Heart left ventricle (tissue), 16 donors: ENCODE data around the gene KIF4B. TPM values are rescaled to one million over a fixed set of nuclear protein-coding genes. Genes with fewer than 3 reads are reported as not detected.

ENCODE experiments used
- ATAC-seq, 4 donors: fragments of 200-7000 bp; cut with Tn5 transposase; one replicate each; pipeline ENCODE4 v1.9.1; 2020 to 2022; ENCODE audit warnings: moderate library complexity in 4 of 4, mild to moderate bottlenecking in 3 of 4, moderate number of reproducible peaks in 1 of 4
- DNase-seq, 5 donors: peaks; one replicate each; pipeline ENCODE4 v3.0.0-alpha.2; 2020
- H3K27ac ChIP-seq, 12 donors: fragments of 200-600 bp; sonication (generic) in 4 of 12; one replicate each; pipeline versions ENCODE4 v1.5.0 to v1.8.0; 2016 to 2022; ENCODE audit warnings: mild to moderate bottlenecking in 2 of 12
- H3K27me3 ChIP-seq, 9 donors: fragments of 200-600 bp; sonication (generic) in 2 of 9; one replicate each; pipeline versions ENCODE4 v1.5.1 to v1.8.0; 2016 to 2022; ENCODE audit warnings: mild to moderate bottlenecking in 3 of 9
- H3K36me3 ChIP-seq, 9 donors: fragments of 200-600 bp; sonication (generic) in 2 of 9; one replicate each; pipeline versions ENCODE4 v1.5.0 to v1.8.0; 2018 to 2022; ENCODE audit warnings: mild to moderate bottlenecking in 2 of 9
- H3K4me1 ChIP-seq, 12 donors: fragments of 200-600 bp; sonication (generic) in 4 of 12; one replicate each; pipeline versions ENCODE4 v1.5.0 to v1.8.0; 2016 to 2022; ENCODE audit warnings: mild to moderate bottlenecking in 3 of 12
- H3K4me3 ChIP-seq, 12 donors: fragments of 200-600 bp; sonication (generic) in 4 of 12; one replicate each; pipeline versions ENCODE4 v1.5.0 to v1.8.0; 2017 to 2022; ENCODE audit warnings: mild to moderate bottlenecking in 9 of 12, moderate library complexity in 4 of 12
- H3K9me3 ChIP-seq, 12 donors: fragments of 200-600 bp; sonication (generic) in 4 of 12; one replicate each; pipeline versions ENCODE4 v1.5.0 to v1.8.0; 2016 to 2022; ENCODE audit warnings: mild to moderate bottlenecking in 1 of 12
- CTCF ChIP-seq, 12 donors: fragments of 200-600 bp; sonication (generic) in 4 of 12; IDR thresholded peaks; one replicate each; pipeline versions ENCODE4 v1.5.0 to v1.8.0; 2018 to 2022; ENCODE audit warnings: antibody characterized with exemption in 12 of 12, mild to moderate bottlenecking in 5 of 12
- POLR2A ChIP-seq, 2 donors: fragments of 450-650 bp; IDR thresholded peaks; one replicate each; pipeline ENCODE4 v1.6.1; 2017; ENCODE audit warnings: antibody characterized with exemption in 2 of 2, mild to moderate bottlenecking in 2 of 2, moderate library complexity in 2 of 2
- WGBS, 4 donors: extraction: QIAGEN DNeasy Blood & Tissue Kit in 2 of 4; methylation state at CpG; one replicate each; pipeline versions ENCODE4 v1.1.5 to v1.1.7; 2013 to 2018; 5-methylcytosine and 5-hydroxymethylcytosine counted together
- intact Hi-C, 10 donors: fragments of 100-400 bp; cut with DNase I; formaldehyde crosslinking; loops; one replicate each; pipeline versions ENCODE4 v1.11.1 to v1.14.2; 2022
- polyA plus RNA-seq, 2 donors: library from polyadenylated mRNA; stranded (reverse); fragments of 200-250 nt; gene quantifications; one replicate each; pipeline ENCODE4 v1.2.3, GENCODE V29; 2013
- total RNA-seq, 9 donors: library from RNA; depleted of rRNA in 2 of 9; stranded (reverse); fragments of >200 nt in 2 of 9; fragmentation: NEBNext Ultra II Directional in 3 of 9; extraction: Animal tissue kit (Norgen Biotek cat#: 25700) in 3 of 9; gene quantifications; one replicate each; pipeline versions ENCODE4 v1.1.0 to v1.2.4, GENCODE V29; 2016 to 2023
- donor health status: ischemic (EF 13 %, LVEDD 7.1; RV severe dilation, severe dysfunction).
- donor health status: healthy with polysubstance abuse.
- donor health status: DM: no; HTN: yes; CAD: no.
- donor health status: DM: no; HTN: no; CAD: no.
- donor health status: ischemic (EF 25% LVEDD 6.9; RV normal size, moderate dysfunction).
- donor health status: ischemic (EF 25% LVEDD 5.7; RV mildly dilated, moderate dysfunction).
- donor health status: healthy.
- donor health status: DM: yes; HTN: yes; CAD: no.
- donor health status: ischemic (EF 35%, LVEDD 5.7; RV mildly dilated, moderate dysfunction).
- donor health status: nonischemic (EF 11% LVEDD 7.7; RV severe dilation, severe dysfunction).
- donor health status: DM: yes; HTN: yes; CAD: no.
- donor health status: PGD.
- donor health status: ischemic (EF 29% LVEDD 5.4; RV normal size, mild dysfunction).
- donor health status: nonischemic (EF 23%, LVEDD 6.1; RV moderate dilation, normal function).

KIF4B gene
- total and polyA plus RNA-seq, 11 donors = 0.07 to 0.21 TPM; not detected in 9

- DNase-seq (no peak), ATAC-seq (no peak)
- H3K4me3 ChIP-seq = no peak overlapping the region
- TF ChIP-seq CTCF (IDR thresholded peaks at IDR 0.05) = no peak
- H3K9me3 ChIP-seq = no peaks in the 10 kb centered on the region
- intact Hi-C loops = no loop called here
- no peaks in the 10 kb centered on the region for H3K4me1 ChIP-seq
- H3K36me3 ChIP-seq = no peaks in the 10 kb centered on the region
- peaks cover 0 to 2% (median 0%) of the 10 kb centered on the region in 9 donors for H3K27me3 ChIP-seq
- 74 to 81% (median 78%) methylated on average over 5 of the region's 5 CpGs for WGBS, 4 donors
- no peak overlapping the region for H3K27ac ChIP-seq
These were observed 8.3 kb downstream of the KIF4B start for GRCh38 chr5:155021842-155022241.

- Histone ChIP-seq H3K36me3 (no peaks in the 10 kb centered on the region), H3K27me3 (peaks cover 0 to 2% (median 0%) of the 10 kb centered on the region in 9 donors), H3K4me1 (no peaks in the 10 kb centered on the region), H3K27ac (no peak overlapping the region), H3K9me3 (peaks cover 0 to 14% (median under 1%) of the 10 kb centered on the region in 12 donors), H3K4me3 (no peak overlapping the region)
- TF ChIP-seq POLR2A (IDR thresholded peaks at IDR 0.05) (no peak), CTCF (IDR thresholded peaks at IDR 0.05) (no peak)
- intact Hi-C loops = no loop called here
- DNase-seq = no peak
- 62 to 83% (median 70%) methylated on average over 3 of the region's 3 CpGs for WGBS, 4 donors
- no peak for ATAC-seq
These were observed 9.8 kb downstream of the KIF4B start for GRCh38 chr5:155023320-155023719.

GRCh38 chr5:155024015-155024414, 10.5 kb downstream of the KIF4B start:
- Histone ChIP-seq H3K4me3 (no peak overlapping the region), H3K36me3 (no peaks in the 10 kb centered on the region), H3K27ac (no peak overlapping the region), H3K27me3 (peaks cover 0 to 2% (median 0%) of the 10 kb centered on the region in 9 donors), H3K9me3 (peaks cover 0 to 21% (median 5%) of the 10 kb centered on the region in 12 donors), H3K4me1 (no peaks in the 10 kb centered on the region)
- 85 to 94% (median 89%) methylated on average over 5 of the region's 5 CpGs for WGBS, 4 donors
- ATAC-seq (no peak), DNase-seq (no peak)
- TF ChIP-seq CTCF (IDR thresholded peaks at IDR 0.05) (no peak), POLR2A (IDR thresholded peaks at IDR 0.05) (no peak)
- intact Hi-C loops = no loop called here

DNA sequence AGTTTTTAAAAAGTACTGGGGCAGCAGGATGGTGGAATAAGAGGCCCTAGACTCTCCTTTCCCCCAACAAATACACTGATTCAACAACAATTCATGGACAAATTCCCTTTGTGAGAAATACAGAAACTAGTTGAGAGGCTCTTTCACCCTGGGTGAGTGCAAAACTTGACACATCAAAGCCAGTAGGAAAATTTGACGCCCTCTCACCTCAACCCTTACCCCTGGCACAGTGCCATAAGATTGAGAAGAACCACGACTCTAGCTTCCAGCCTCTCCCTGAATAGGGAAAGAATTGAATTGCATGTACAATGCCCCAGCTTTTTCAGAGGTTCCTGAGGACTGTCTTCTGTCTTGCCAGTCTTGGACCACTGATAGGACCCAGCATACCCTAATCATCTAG, 12.3 kb downstream of the KIF4B start:
- ATAC-seq (no peak), DNase-seq (no peak)
- TF ChIP-seq POLR2A (IDR thresholded peaks at IDR 0.05) (no peak), CTCF (IDR thresholded peaks at IDR 0.05) (no peak)
- H3K36me3 ChIP-seq = no peaks in the 10 kb centered on the region
- H3K27ac ChIP-seq = no peak overlapping the region
- no peaks in the 10 kb centered on the region for H3K4me1 ChIP-seq
- intact Hi-C loops = no loop called here
- H3K4me3 ChIP-seq = no peak overlapping the region
- peaks cover 0 to 28% (median 10%) of the 10 kb centered on the region in 12 donors for H3K9me3 ChIP-seq
- H3K27me3 ChIP-seq = peaks cover 0 to 2% (median 0%) of the 10 kb centered on the region in 9 donors
- 24 to 37% (median 31%) methylated on average over 2 of the region's 2 CpGs for WGBS, 4 donors
